HG03064 (cell line): ENCODE data around the gene PPP4R4.
"Not testable (repeated sequence)": the region's sequence is repeated elsewhere in the genome, so short reads cannot be mapped to it uniquely, and the experiment has no call there.

ENCODE experiments used
- ATAC-seq: cut with Tn5 transposase; IDR thresholded peaks from one replicate; pipeline ENCODE4 v1.9.1; 2021; ENCODE audit warnings: low read depth; ENCODE audit not compliant: unreplicated experiment

Gene PPP4R4

GRCh38 chr14:94143239-94143638, 30.9 kb upstream of the PPP4R4 start:
- ATAC-seq = no peak

GRCh38 chr14:94143711-94144110, 30.4 kb upstream of the PPP4R4 start:
- ATAC-seq = no peak

- no peak for ATAC-seq
These were observed 29.4 kb upstream of the PPP4R4 start for GRCh38 chr14:94144765-94145164.

- no peak for ATAC-seq
These were observed 28.1 kb upstream of the PPP4R4 start for GRCh38 chr14:94145902-94146527.

GRCh38 chr14:94152676-94153075, 21.4 kb upstream of the PPP4R4 start:
- ATAC-seq = no peak

- no peak for ATAC-seq
These were observed 20.3 kb upstream of the PPP4R4 start for GRCh38 chr14:94153750-94154342.

GRCh38 chr14:94156143-94156542, 18.0 kb upstream of the PPP4R4 start:
- not testable (repeated sequence) for ATAC-seq

GRCh38 chr14:94157197-94157596, 16.9 kb upstream of the PPP4R4 start:
- no peak for ATAC-seq

- no peak for ATAC-seq
These were observed 15.8 kb upstream of the PPP4R4 start for GRCh38 chr14:94158239-94158883.

- ATAC-seq = no peak
These were observed 13.1 kb upstream of the PPP4R4 start for GRCh38 chr14:94161058-94161457.

GRCh38 chr14:94161981-94162380, 12.1 kb upstream of the PPP4R4 start:
- ATAC-seq = no peak

- ATAC-seq = no peak
These were observed 11.7 kb upstream of the PPP4R4 start for GRCh38 chr14:94162466-94162865.

GRCh38 chr14:94163796-94164195, 10.3 kb upstream of the PPP4R4 start:
- ATAC-seq = no peak

GRCh38 chr14:94164685-94165431, 9.3 kb upstream of the PPP4R4 start:
- no peak for ATAC-seq

GRCh38 chr14:94165744-94166143, 8.4 kb upstream of the PPP4R4 start:
- ATAC-seq = no peak

GRCh38 chr14:94170136-94170535, 4.0 kb upstream of the PPP4R4 start:
- no peak for ATAC-seq

GRCh38 chr14:94171208-94171607, 2.9 kb upstream of the PPP4R4 start:
- no peak for ATAC-seq

GRCh38 chr14:94172545-94172944, 1.6 kb upstream of the PPP4R4 start:
- no peak for ATAC-seq

- ATAC-seq = no peak
These were observed 644 bp upstream of the PPP4R4 start for GRCh38 chr14:94173471-94173884.

GRCh38 chr14:94174604-94175010, 485 bp downstream of the PPP4R4 start:
- ATAC-seq = no peak

- no peak for ATAC-seq
These were observed 1.1 kb downstream of the PPP4R4 start for GRCh38 chr14:94175011-94175745.
